HG03558 (cell line): ENCODE measurements around the gene TMEM38B.

Experiments
- ATAC-seq: cut with Tn5 transposase; IDR thresholded peaks from one replicate; pipeline ENCODE4 v1.9.1; 2021; ENCODE audit warnings: moderate number of reproducible peaks; ENCODE audit not compliant: unreplicated experiment; ENCODE audit errors: extremely low read depth

The TMEM38B gene, protein sequence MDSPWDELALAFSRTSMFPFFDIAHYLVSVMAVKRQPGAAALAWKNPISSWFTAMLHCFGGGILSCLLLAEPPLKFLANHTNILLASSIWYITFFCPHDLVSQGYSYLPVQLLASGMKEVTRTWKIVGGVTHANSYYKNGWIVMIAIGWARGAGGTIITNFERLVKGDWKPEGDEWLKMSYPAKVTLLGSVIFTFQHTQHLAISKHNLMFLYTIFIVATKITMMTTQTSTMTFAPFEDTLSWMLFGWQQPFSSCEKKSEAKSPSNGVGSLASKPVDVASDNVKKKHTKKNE

GRCh38 chr9:105694190-105694847 is at the start of gene TMEM38B:
TSS of gene TMEM38B (plus strand) at chr9:105694541. CDS start at chr9:105694661, 120 bp downstream.
- ATAC-seq: peak; percentile 41

- no peak for ATAC-seq
Measured at GRCh38 chr9:105646879-105647594, 47.3 kb upstream of the TMEM38B start.

DNA sequence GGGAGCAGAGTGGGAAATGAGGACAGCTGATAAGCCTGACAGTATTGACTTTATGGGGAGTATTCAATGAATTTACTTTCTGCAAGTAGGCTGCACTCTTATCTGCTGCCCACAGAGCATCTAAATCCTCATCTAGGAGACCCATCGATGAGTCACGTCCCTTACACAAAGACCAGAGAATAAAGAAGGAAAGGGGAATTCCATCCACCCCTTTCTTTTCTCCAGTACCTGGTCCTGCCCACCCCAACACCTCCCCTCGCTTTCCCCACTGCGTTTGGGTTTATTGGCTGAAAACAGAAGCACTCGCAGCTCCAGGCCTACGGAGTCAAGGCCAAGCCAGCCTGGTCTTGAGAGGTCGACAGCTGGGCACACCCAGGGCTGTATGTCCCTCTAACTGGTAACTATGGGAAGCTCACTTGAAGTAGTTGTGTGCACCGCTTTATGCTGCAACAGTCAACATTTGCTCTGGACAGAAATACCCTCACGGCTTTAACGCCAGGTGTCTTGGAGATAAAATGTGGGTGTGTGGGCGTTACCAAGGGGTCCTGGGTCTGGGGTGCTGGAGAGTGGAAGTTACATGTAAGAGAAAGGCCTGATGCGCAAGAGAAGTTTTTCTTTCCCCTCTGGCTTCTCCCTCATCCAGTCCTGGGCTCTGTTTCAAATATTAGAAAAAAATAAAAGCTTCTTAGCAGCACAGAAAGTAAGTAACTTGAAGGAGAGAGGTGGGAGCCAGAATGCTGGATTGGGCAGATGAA is 46.6 kb upstream of the TMEM38B start:
- ATAC-seq: no peak

GRCh38 chr9:105651806-105652205 is 42.5 kb upstream of the TMEM38B start:
- no peak for ATAC-seq

DNA sequence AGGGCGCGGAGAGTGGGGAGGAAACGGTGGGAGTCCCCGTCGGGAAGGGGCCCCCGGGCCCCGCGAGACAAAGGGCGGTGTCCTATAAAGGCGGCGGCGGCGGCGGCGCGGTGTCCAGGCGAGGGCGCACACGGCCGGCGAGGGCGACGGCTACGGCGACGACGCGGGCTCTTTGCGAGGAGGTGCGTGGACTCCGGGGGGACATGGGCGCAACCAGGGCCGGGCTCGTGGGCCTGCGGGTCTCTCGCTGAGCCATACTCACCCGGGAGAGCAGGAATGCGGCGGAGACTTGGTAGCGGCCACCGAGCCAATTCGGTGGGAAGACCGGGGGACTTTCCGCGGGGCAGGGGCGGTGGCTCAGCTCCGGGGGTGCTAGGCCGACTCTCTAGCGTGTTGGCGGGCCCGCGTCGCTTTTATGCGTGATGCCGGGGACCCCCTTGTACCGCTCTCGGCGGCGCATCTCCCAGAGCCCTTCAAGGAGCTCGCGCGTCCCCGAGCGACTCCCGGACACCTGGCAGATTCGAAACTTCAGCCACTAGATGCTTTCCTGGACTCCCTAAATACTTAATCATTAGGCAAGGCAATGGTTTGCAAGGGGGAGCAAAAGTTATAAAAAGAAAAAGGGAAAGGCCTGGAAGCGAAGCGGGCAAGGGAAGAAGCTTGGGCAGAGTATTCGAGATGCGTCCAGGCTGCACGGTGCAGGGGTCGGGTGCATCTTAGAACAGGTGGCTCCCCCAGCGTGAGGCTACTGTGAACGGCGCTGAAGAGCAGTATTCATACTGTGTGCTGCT is 38.0 kb upstream of the TMEM38B start:
- no peak for ATAC-seq

DNA sequence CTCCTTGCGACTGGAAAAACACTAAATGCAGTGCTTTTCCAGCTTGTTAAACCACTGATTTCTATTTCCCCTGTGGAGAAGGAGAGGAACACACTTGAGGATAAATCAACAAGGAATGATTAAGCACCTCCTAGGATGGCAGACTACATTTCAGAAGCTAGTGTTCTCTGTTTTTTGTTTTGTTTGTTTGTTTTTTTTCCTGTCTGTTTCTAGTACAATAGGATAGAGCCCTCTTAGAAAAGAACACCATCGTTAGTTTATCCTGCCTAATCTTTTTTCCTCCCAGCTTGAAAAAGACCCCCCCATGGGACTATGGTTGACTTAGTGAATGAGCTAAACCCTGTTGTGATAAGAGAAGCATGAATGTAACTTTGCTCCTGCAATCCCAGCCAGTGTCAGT is 36.0 kb upstream of the TMEM38B start:
- no peak for ATAC-seq

DNA sequence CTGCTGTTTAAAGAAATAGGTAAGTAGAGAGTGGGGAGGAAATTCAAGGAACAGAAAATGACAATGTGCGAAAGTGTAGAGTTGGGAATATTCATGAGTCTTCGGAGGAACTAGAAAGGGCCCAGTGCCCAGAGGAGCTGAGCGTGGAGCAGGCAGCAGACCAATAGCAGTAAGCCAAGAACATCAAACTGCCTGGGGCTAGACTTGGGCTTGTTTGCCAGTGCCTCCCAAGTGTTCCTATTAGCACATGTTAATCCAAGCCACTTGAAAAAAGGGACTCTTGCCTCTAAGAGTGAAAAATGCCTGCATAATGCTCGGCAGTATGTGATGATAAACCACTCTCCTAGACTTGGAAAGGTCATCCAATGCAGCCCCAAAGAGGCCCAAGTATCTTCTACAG is 33.3 kb upstream of the TMEM38B start:
- ATAC-seq: no peak

DNA sequence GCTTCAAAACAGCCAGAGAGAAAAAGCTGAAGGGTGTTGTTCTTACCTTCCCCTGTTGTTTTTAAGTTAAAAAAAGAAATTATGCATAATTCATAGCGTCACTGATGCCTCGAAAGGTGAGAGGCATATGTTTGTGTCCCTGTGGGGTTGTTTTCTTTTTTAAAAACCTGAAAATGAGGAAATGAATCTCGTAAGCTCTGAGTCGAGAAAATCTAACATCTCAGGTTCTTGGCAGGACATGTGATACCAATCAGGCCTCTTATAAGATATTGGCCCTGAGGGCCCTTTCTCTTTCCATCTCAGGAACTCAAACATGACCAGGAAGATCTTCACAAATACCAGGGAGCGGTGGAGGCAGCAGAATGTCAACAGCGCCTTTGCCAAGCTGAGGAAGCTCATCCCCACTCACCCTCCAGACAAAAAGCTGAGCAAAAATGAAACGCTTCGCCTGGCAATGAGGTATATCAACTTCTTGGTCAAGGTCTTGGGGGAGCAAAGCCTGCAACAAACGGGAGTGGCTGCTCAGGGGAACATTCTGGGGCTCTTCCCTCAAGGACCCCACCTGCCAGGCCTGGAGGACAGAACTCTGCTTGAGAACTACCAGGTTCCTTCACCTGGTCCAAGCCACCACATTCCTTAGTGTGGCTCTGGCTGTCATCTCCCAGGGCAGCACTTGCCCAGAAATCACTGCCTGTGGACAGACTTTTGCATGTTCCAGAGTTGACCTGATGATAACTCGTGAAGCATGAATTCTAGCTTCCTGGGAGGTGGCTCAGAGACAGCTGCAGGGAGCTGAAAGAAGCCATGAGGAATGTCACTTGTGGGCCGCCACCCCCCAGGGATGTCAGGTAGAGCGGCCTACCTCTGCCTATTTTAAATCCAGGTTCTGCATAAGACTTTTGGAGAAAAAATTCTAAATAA is 31.9 kb upstream of the TMEM38B start, which contains the start of gene TAL2:
TAL2 (plus strand) TSS at position 274 of the 921 bp plus-strand sequence; CDS start at position 314, 40 bp downstream.
- ATAC-seq: peak; percentile 65

GRCh38 chr9:105663914-105664313 is 30.4 kb upstream of the TMEM38B start:
- ATAC-seq: no peak

DNA sequence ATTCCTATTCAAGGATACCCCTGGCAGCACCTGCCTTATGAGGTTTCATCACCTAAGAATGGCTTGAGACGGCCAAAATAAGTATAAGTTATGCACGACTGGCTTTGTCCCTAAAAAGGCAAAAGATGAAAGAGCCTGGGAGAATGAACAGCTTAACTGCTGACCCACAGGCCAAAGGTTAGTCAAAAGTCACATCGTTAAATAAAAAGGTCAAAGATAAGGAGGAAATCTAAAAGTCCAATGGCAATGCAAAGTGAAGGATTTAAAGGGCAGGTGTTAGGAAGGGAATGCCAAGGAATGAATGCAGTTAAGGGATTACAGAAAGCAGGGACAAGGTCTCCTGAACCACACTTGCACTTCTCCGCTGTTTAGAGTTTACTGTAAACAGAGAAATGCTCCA is 26.5 kb upstream of the TMEM38B start:
- no peak for ATAC-seq

DNA sequence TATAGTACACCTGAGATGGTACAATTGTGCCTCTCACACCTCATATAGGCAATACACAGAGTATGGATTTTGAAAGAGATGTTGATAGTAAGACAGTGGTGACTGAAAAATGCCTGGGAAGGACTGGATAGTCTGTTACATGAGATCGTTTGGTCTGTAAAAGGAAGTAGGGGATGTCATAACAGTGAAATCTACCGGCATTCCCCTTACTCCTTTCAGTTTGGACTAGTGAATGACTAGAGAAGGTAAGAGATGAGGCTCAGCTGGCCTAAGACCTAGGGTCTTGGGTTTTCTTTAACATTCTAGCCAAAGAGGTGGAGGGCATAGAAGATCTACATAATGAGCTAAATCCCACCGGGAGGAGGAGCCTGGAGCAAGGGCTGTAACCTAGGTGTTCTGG is 24.0 kb upstream of the TMEM38B start:
- ATAC-seq: no peak

DNA sequence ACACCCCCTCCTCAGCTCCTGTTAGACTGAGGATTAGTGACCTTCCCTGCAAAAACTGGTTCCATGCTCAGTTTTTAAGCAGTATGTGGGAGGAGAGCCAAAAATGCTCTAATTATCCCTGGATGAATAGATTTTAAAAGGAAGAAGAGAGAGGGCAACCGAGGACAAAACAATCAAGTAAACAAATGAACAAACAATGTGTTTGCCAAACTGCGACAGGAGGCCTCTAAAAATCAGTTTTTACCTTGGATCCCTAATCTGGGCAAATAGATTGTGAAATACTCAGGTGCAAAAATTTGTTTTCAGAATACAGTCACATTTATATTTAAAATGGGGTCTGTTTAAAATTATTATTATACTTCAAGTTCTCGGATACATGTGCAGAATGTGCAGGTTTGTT is 23.6 kb upstream of the TMEM38B start:
- no peak for ATAC-seq

DNA sequence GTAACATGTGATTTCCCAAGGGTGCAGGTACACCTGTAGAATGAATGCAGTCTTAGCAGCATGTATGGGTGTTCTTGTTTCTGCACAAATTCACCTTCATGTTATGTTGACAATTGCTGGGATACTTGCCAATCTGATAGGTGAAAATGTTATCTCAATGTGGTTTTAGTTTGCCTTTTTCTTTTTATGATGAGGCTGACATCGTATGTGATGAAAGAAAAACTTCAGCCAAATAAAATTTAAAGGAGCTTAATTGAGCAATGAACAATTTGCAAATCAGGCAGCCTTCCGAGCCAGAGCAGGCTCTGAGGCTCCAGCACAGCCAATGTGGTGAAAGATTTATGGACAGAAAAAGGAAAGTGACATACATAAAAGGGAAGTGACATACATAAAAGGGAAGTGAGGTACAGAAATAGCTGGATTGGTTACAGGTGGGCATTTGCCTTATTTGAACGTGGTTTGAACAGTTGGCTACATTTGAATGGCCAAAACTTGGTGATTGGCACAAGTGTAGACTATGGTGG is 21.6 kb upstream of the TMEM38B start:
- no peak for ATAC-seq

- ATAC-seq: no peak
Measured at GRCh38 chr9:105673850-105674387, 20.4 kb upstream of the TMEM38B start.

DNA sequence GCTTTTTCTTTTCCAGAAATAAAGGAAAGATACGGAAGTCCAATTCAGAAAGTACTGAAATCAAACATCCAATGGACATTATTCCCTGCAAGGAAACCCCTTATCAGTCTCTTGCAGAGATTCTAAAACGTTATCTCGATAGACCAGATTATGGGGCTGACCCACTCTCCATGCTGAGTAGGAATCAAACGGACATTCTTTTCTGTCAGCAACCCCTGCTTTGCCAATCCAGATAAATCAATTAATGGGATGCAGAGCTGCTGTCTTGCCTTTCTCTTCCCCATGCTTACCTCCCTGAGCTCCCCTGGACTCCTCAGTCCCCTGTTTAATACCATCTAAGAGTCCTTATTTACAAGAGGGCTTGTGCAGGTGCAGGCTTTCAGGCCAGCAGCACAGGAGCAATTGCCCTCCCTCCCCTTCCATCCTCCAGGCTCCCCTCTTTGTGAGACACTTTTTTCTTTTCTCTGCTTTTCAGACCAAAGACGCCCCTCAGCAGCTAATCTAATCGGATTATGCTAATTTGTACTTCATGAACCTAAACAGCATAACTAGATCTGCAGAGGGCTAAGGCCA is 17.9 kb upstream of the TMEM38B start:
- ATAC-seq: no peak

GRCh38 chr9:105678163-105678562 is 16.2 kb upstream of the TMEM38B start:
- no peak for ATAC-seq

DNA sequence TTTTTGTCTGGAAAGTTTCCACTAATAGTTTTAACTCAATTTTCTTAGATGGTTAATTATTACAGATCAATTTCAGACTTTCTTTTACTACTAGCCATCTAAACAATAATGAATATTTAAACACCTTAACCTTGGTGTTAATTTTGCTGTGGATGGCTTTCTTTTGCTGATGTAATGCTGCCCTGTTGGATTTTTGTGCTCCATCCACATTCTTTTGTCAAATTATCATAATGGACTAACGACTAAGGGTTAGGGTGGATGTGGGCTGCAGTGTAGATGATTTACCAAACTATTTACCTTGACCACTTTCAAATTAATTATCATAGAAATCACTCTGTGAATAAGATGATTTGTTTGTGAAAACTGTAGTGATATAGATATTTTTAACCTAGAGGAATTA is 15.6 kb upstream of the TMEM38B start:
- ATAC-seq: no peak
